ENCODE measurements around the gene CLTB.

- TF ChIP-seq POLR2A (IDR thresholded peaks at IDR 0.05; ENCODE audit: low read depth, low read length) (no peak), POLR2AphosphoS5 (IDR thresholded peaks at IDR 0.05; ENCODE audit: low read depth, low read length) (no peak)
Observed at GRCh38 chr5:176413709-176414191, 2.6 kb downstream of the CLTB start.

Data from GM12892 (cell line).